Activated CD4-positive, alpha-beta memory T cell treated with anti-CD3 and anti-CD28 coated beads, Interleukin-2, amount 10 ng/mL, durations not matched to agents 7 days and 5 days (primary cell): ENCODE results near the gene OR7C1. TPM values are rescaled to one million over a fixed set of nuclear protein-coding genes. Genes with fewer than 3 reads are reported as not detected.
"Not testable (repeated sequence)": the region's sequence is repeated elsewhere in the genome, so short reads cannot be mapped to it uniquely, and the experiment has no call there.

ENCODE experiments used
- CTCF ChIA-PET: fragments of 350-600 bp; sonication (Branson Sonifier 250); formaldehyde crosslinking; loops from one replicate; lab custom pipeline; 2021; ENCODE audit warnings: antibody characterized with exemption, inconsistent platforms; lab: Charles Lee
- POLR2A ChIA-PET: fragments of 350-600 bp; sonication (Branson Sonifier 250); formaldehyde crosslinking; loops from one replicate; lab custom pipeline; 2021; ENCODE audit warnings: antibody characterized with exemption; lab: Charles Lee
- DNase-seq: peaks from one replicate; pipeline ENCODE4 v3.0.0-alpha.2; 2020
- H3K27ac Mint-ChIP-seq: one replicate; pipeline ENCODE4 v1.8.0; 2021; ENCODE audit warnings: mild to moderate bottlenecking, mixed read lengths
- H3K27me3 Mint-ChIP-seq: one replicate; pipeline ENCODE4 v1.8.0; 2021; ENCODE audit warnings: mixed read lengths
- H3K36me3 Mint-ChIP-seq: one replicate; pipeline ENCODE4 v1.8.0; 2021; ENCODE audit warnings: low read depth, mixed read lengths
- H3K4me1 Mint-ChIP-seq: one replicate; pipeline ENCODE4 v1.8.0; 2021; ENCODE audit warnings: mixed read lengths
- H3K4me3 Mint-ChIP-seq: one replicate; pipeline ENCODE4 v1.8.0; 2021; ENCODE audit warnings: mild to moderate bottlenecking, mixed read lengths
- H3K9me3 Mint-ChIP-seq: one replicate; pipeline ENCODE4 v1.8.0; 2021; ENCODE audit warnings: mixed read lengths
- total RNA-seq, 2 experiments: library from RNA; stranded (reverse); gene quantifications; one replicate each; pipeline ENCODE4 v1.2.3, GENCODE V29; 2021

The OR7C1 gene
- total RNA-seq, 2 experiments from 2014 or later = not detected

DNA sequence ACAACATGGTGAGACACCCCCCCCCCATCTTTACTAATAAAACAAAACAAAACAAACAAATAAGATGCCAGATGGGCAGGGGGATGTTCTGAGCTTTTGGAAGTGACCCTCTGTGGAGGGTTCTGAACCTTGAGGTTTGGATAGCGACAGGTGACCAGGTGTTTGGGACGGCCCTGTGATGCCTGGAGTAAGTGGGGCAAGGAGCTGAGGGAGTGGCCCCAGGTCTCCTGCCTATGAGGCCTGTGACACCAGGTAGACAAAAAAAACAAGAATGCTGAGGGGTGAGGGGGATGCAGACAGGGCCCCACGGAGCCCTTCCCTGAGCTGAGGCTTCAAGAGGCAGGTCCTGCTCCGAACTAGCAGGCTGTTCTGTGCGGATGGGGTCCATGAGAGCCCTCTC is 65.8 kb downstream of the OR7C1 start:
- Mint-ChIP-seq H3K36me3 (no peaks in the 10 kb centered on the region), H3K9me3 (no peaks in the 10 kb centered on the region), H3K4me3 (no peak overlapping the region), H3K27ac (no peak overlapping the region), H3K27me3 (no peaks in the 10 kb centered on the region), H3K4me1 (no peaks in the 10 kb centered on the region)
- ChIA-PET POLR2A (no interaction called here), CTCF (no interaction called here)
- no peak for DNase-seq

DNA sequence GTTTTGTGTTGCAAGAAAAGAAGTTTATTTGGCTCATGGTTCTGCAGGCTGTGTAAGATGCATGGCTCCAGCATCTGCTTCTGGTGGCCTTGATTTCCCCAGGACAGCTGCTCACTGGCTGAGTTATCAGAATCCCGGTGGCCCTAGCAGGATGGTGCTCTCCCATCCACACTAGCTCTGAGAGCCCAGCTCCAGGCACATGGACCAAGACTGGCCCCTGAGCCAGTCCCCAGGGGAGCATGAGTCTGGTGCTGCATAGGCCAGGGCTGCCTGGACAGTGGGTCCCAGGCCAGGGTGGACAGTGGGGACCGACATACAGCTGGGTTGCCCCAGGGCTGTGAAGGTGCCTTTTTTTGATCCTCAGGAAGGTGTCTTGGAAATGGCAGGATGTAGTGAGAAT is 67.0 kb downstream of the OR7C1 start:
- POLR2A ChIA-PET = no interaction called here
- CTCF ChIA-PET = no interaction called here
- Mint-ChIP-seq H3K27ac (no peak overlapping the region), H3K4me1 (no peaks in the 10 kb centered on the region), H3K9me3 (no peaks in the 10 kb centered on the region), H3K4me3 (no peak overlapping the region), H3K36me3 (no peaks in the 10 kb centered on the region), H3K27me3 (no peaks in the 10 kb centered on the region)
- no peak for DNase-seq

DNA sequence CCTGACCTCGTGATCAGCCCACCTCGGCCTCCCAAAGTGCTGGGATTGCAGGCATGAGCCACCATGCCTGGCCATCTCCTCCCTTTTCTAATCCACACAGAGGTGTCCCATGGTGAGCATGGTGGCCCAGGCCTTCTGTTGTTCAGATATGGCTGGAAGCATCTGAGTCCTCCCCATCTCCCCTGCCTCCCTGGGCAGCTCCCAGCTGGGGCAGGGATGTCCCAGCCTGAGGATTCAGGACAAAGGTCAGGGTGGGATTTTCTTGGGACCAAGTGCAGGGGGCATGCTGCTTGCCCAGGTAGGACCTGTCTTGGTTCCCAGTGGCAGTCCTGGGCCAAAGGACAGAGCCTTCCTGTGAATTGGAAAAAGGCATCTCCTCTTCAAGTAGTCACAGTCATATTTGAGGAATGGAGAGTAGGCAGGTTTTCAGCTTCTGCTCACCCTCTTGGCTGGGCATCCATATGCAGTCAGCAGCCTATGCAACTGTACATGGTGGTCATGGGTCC is 67.5 kb downstream of the OR7C1 start:
- CTCF ChIA-PET = no interaction called here
- POLR2A ChIA-PET = no interaction called here
- Mint-ChIP-seq H3K27me3 (no peaks in the 10 kb centered on the region), H3K4me1 (no peaks in the 10 kb centered on the region), H3K9me3 (no peaks in the 10 kb centered on the region), H3K4me3 (no peak overlapping the region), H3K36me3 (no peaks in the 10 kb centered on the region), H3K27ac (no peak overlapping the region)
- no peak for DNase-seq

DNA sequence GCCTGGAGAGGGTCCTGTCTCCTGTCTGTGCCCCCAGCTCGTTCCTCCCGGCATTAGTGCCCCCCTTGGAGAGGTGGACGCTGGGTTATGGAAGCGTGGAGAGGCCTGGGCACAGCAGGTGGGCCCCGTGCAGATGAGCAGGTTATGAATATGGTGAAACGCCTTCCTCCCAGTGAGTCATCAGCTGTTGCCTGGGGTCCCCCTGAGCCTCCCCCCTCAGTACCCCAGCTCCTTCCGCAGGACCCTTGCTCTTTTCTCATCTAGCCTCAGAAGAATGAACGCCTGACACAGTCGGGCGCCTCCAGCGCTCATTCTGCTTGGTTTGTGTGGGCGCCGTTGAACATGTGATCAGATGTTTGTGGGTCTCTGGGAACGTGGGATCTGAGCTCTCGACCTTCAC is 69.1 kb downstream of the OR7C1 start:
- H3K36me3 Mint-ChIP-seq, CTCF ChIA-PET, H3K4me3 Mint-ChIP-seq, H3K27ac Mint-ChIP-seq, H3K9me3 Mint-ChIP-seq, DNase-seq, H3K4me1 Mint-ChIP-seq, H3K27me3 Mint-ChIP-seq, POLR2A ChIA-PET: not testable (repeated sequence)

DNA sequence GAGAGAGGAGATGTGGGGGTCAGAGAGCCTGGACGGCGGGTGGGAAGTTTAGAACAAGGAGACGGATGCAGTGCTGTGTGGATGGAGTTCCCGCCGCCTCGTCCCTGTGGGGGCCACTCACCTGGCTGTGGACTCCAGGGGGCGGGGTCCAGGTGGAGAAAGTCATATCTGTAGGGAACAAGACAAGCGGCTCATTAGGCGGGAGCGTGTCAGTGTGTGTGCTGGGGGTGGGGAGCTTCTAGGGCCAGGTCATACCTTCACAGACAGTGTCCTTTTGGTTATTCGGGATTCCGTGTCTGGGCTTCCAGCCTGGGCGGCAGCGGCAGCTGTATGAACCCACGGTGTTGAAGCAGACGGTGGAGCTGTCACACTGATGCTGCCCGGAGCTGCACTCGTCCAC is 69.6 kb downstream of the OR7C1 start:
- CTCF ChIA-PET, H3K36me3 Mint-ChIP-seq, H3K9me3 Mint-ChIP-seq, H3K4me3 Mint-ChIP-seq, DNase-seq, H3K27me3 Mint-ChIP-seq, POLR2A ChIA-PET, H3K4me1 Mint-ChIP-seq, H3K27ac Mint-ChIP-seq: not testable (repeated sequence)

DNA sequence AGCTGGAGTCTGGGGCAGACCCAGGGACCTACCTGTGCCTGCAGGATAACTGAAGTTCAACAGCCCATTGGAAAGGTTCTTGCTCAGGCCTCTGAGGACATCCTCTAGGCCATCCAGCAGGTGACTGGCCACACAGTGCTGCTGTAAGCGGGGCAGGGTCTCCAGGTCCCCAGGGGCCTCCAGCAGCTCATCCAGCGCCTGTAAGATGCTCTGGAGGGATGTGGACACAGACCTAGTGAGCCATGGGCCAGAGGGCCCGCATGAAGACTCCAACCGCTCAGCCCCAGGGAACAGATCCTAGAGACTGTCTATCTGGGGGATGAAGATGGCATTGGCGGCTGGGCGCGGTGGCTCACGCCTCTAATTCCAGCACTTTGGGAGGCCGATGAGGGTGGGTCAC is 70.6 kb downstream of the OR7C1 start:
- H3K36me3 Mint-ChIP-seq = no peaks in the 10 kb centered on the region
- POLR2A ChIA-PET = no interaction called here

DNA sequence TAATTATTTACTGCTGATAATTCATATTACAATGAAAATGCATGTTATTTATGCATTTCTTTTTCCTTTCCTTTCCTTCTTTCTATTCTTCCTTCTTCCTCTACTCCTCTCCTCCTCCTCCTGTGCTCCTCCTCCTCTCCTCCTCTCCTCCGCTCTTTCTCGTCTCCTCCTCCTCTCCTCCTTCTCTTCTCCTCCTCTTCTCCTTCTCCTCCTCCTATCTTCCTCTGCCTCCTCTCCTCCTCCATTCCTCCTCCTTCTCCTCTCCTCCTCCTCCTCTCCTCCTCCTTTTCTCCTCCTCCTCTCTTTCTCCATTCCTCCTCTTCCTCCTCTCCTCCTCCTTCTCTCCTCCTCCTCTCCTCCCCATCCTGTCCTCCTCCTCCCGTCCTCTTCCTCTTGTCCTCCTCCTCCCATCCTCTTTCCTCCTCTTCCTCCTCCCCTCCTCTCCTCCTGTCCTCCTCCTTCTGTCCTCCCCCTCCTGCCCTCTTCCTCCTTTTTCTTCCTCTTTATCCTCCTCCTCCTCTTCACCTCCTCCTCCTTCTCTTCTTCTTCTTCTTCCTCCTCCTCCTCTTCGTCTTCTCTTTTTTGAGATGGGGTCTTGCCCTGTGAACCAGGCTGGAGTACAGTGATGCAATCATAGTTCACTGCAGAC is 71.4 kb downstream of the OR7C1 start:
- CTCF ChIA-PET = no interaction called here
- Mint-ChIP-seq H3K4me3 (no peak overlapping the region), H3K4me1 (no peaks in the 10 kb centered on the region), H3K27me3 (no peaks in the 10 kb centered on the region), H3K9me3 (no peaks in the 10 kb centered on the region), H3K27ac (no peak overlapping the region), H3K36me3 (no peaks in the 10 kb centered on the region)
- DNase-seq = no peak
- POLR2A ChIA-PET = no interaction called here

More for the DNA sequence above, 70.6 kb downstream of the OR7C1 start:
- no peak overlapping the region for H3K4me3 Mint-ChIP-seq
- CTCF ChIA-PET = no interaction called here
- no peak for DNase-seq
- H3K27ac Mint-ChIP-seq = no peak overlapping the region
- H3K9me3 Mint-ChIP-seq = no peaks in the 10 kb centered on the region
- H3K27me3 Mint-ChIP-seq = no peaks in the 10 kb centered on the region
- no peaks in the 10 kb centered on the region for H3K4me1 Mint-ChIP-seq

DNA sequence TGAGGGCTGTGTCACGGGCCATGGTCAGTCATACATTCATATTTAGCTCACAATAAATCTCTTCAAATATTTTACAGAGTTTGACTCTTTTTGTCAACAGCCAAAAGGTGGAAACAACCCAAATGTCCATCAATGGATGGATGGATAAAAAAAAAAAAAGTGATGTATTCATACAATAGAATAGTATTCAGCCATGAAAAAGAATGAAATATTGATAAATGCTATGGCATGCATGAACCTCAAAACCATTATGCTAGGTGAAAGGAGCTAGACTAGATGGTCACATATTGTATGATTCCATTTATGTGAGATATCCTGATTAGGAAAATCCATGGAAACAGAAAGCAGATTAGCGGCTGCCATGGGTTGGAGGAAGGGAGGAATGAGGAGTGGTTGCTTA is 72.9 kb downstream of the OR7C1 start:
- no peak for DNase-seq
- POLR2A ChIA-PET = no interaction called here
- H3K4me3 Mint-ChIP-seq = no peak overlapping the region
- H3K9me3 Mint-ChIP-seq = no peaks in the 10 kb centered on the region
- no peaks in the 10 kb centered on the region for H3K27me3 Mint-ChIP-seq
- no peak overlapping the region for H3K27ac Mint-ChIP-seq
- no peaks in the 10 kb centered on the region for H3K36me3 Mint-ChIP-seq
- CTCF ChIA-PET = no interaction called here
- H3K4me1 Mint-ChIP-seq = no peaks in the 10 kb centered on the region

DNA sequence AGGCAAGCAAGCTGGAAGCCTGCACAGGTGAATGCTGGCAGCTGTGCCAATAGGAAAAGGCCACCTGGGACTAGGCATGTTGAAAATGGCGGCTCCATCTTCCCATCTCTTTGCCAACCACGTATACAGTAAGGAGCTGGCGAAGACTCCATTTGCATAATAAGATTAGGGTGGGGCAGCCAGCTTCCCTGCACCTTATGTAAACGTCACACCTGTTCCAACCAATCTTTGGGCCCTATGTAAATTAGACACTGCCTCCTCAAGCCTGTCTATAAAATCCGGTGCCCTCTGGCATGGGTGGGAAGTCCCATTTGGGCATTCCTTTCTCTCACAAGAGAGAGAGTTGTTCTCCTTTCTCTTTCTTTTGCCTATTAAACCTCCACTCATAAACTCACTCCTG is 73.4 kb downstream of the OR7C1 start:
- no peak for DNase-seq
- Mint-ChIP-seq H3K9me3 (no peaks in the 10 kb centered on the region), H3K27ac (no peak overlapping the region), H3K27me3 (no peaks in the 10 kb centered on the region), H3K36me3 (no peaks in the 10 kb centered on the region), H3K4me3 (no peak overlapping the region), H3K4me1 (no peaks in the 10 kb centered on the region)
- ChIA-PET POLR2A (interaction anchor here (0.6 kb wide), 1 partner anchor 13 kb away, joined by 3 read pairs; no protein-coding TSS in a partner anchor), CTCF (no interaction called here)

DNA sequence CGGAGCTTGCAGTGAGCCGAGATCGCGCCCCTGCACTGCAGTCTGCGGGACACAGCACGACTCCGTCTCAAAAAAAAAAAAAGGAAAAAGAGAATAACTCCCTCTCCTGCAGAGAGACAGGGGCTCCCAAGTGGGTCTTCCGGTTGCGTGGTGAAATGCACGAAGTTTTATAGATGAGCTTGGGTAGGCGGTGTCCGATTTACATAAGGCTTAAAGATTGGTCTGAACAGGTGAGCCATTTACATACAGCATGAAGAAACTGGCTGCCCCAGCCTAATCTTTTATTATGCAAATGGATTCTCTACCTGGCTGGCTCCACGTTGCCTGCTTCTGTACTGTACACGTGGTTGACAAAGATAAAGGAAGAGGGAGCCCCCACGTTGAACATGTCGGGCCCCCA is 76.2 kb downstream of the OR7C1 start:
- ChIA-PET POLR2A (no interaction called here), CTCF (interaction anchor here (0.6 kb wide), 1 partner anchor 339 kb away, joined by 3 read pairs; no protein-coding TSS in a partner anchor)
- H3K9me3 Mint-ChIP-seq = no peaks in the 10 kb centered on the region
- DNase-seq = no peak
- no peaks in the 10 kb centered on the region for H3K4me1 Mint-ChIP-seq
- no peak overlapping the region for H3K4me3 Mint-ChIP-seq
- H3K36me3 Mint-ChIP-seq = no peaks in the 10 kb centered on the region
- no peak overlapping the region for H3K27ac Mint-ChIP-seq
- H3K27me3 Mint-ChIP-seq = no peaks in the 10 kb centered on the region

DNA sequence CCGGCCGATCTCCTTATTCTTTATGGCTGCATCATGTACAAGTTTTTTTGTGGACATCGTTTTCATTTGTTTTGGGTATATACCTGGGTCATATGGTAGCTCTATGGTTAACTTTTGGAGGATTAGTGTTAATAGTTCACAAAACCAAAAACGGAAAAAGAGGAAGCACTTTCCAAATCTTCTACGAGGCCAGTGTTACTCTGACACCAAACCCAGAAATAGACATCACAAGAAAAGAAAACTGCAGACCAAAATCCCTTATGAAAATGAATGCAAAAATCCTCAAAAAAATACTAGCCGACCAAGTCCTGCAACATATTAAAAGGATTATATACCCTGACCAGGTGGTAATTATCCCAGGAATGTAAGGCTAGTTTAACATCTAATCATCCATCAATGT is 86.4 kb downstream of the OR7C1 start:
- Mint-ChIP-seq H3K27ac (no peak overlapping the region), H3K4me1 (no peaks in the 10 kb centered on the region), H3K27me3 (no peaks in the 10 kb centered on the region), H3K36me3 (no peaks in the 10 kb centered on the region), H3K9me3 (no peaks in the 10 kb centered on the region), H3K4me3 (no peak overlapping the region)
- no peak for DNase-seq
- POLR2A ChIA-PET = no interaction called here
- CTCF ChIA-PET = no interaction called here

Other genes with a start within 250 kb of the OR7C1 start
- not detected for gene ADGRE3, start 160.3 kb downstream of the OR7C1 start, total RNA-seq
- gene ZNF333, start 145.1 kb downstream of the OR7C1 start, total RNA-seq = 10 to 100 TPM; 11.7 to 12.1 TPM
- under 1 TPM; 0.48 to 0.73 TPM for gene ADGRE2, start 56.6 kb downstream of the OR7C1 start, total RNA-seq
- not detected for gene OR7A5, start within 50 bp of the OR7C1 start, total RNA-seq
- gene OR7A10, start 13.7 kb upstream of the OR7C1 start, total RNA-seq = not detected
- gene OR7A17, start 50.9 kb upstream of the OR7C1 start, total RNA-seq = not detected
- gene OR7C2, start 106.3 kb upstream of the OR7C1 start, total RNA-seq = not detected
- not detected for gene SLC1A6, start 144.7 kb upstream of the OR7C1 start, total RNA-seq
- not detected for gene CASP14, start 214.3 kb upstream of the OR7C1 start, total RNA-seq
- not detected for gene OR1I1, start 247.0 kb upstream of the OR7C1 start, total RNA-seq